ENCODE results near the gene IGFBP4. TPM values are rescaled to one million over a fixed set of nuclear protein-coding genes. Genes with fewer than 3 reads are reported as not detected.

IGFBP4 gene
- total RNA-seq, 4 donors from 2014 or later: 675 to 1,301 (median 748) TPM

- Histone ChIP-seq H3K27me3 (no peaks in the 10 kb centered on the region), H3K36me3 (no peaks in the 10 kb centered on the region), H3K4me3 (no peak overlapping the region), H3K27ac (peak overlapping the region in 2 of 4 donors; percentile 58 to 74), H3K9me3 (no peaks in the 10 kb centered on the region), H3K4me1 (peaks cover 0 to 14% (median 6%) of the 10 kb centered on the region in 4 donors)
- WGBS, 2 donors: 39 to 46% methylated on average over 2 of the region's 2 CpGs
- no peak for TF ChIP-seq EP300 (IDR thresholded peaks at IDR 0.05)
- no peak for TF ChIP-seq CTCF (IDR thresholded peaks at IDR 0.05)
- no peak for TF ChIP-seq POLR2A (IDR thresholded peaks at IDR 0.05)
- DNase-seq (ENCODE audit: low spot score in 2 of 2): no peak
Measured at GRCh38 chr17:40432864-40433528, 10.3 kb upstream of the IGFBP4 start.

- H3K4me1 ChIP-seq: peaks cover 0 to 14% (median 6%) of the 10 kb centered on the region in 4 donors
- no peak for DNase-seq (ENCODE audit: low spot score in 2 of 2)
- H3K27me3 ChIP-seq: no peaks in the 10 kb centered on the region
- TF ChIP-seq CTCF (IDR thresholded peaks at IDR 0.05) (peak; percentile 37 to 54 (median 41)), POLR2A (IDR thresholded peaks at IDR 0.05) (no peak)
- no peaks in the 10 kb centered on the region for H3K36me3 ChIP-seq
- peak overlapping the region in 2 of 4 donors; percentile 58 to 74 for H3K27ac ChIP-seq
- WGBS, 2 donors: 71 to 86% methylated on average over 6 of the region's 6 CpGs
- no peaks in the 10 kb centered on the region for H3K9me3 ChIP-seq
- H3K4me3 ChIP-seq: no peak overlapping the region
Measured at GRCh38 chr17:40433551-40434415, 9.5 kb upstream of the IGFBP4 start.

- peaks cover 0 to 20% (median 9%) of the 10 kb centered on the region in 4 donors for H3K4me1 ChIP-seq
- no peaks in the 10 kb centered on the region for H3K36me3 ChIP-seq
- no peak for DNase-seq (ENCODE audit: low spot score in 2 of 2)
- no peaks in the 10 kb centered on the region for H3K27me3 ChIP-seq
- TF ChIP-seq CTCF (IDR thresholded peaks at IDR 0.05) (no peak), POLR2A (IDR thresholded peaks at IDR 0.05) (no peak)
- no peak overlapping the region for H3K27ac ChIP-seq
- no peaks in the 10 kb centered on the region for H3K9me3 ChIP-seq
- WGBS, 2 donors: 72 to 74% methylated on average over 5 of the region's 5 CpGs
- no peak overlapping the region for H3K4me3 ChIP-seq
Measured at GRCh38 chr17:40436636-40437035, 6.6 kb upstream of the IGFBP4 start.

GRCh38 chr17:40437095-40437732, 6.0 kb upstream of the IGFBP4 start:
- 74 to 93% methylated on average over 5 of the region's 5 CpGs for WGBS, 2 donors
- Histone ChIP-seq H3K36me3 (no peaks in the 10 kb centered on the region), H3K4me3 (no peak overlapping the region), H3K4me1 (peaks cover 0 to 22% (median 11%) of the 10 kb centered on the region in 4 donors), H3K27me3 (no peaks in the 10 kb centered on the region), H3K9me3 (no peaks in the 10 kb centered on the region), H3K27ac (no peak overlapping the region)
- DNase-seq (ENCODE audit: low spot score in 2 of 2): no peak
- TF ChIP-seq POLR2A (IDR thresholded peaks at IDR 0.05) (no peak), CTCF (IDR thresholded peaks at IDR 0.05) (no peak), EP300 (IDR thresholded peaks at IDR 0.05) (no peak)

Measured in tibial nerve (tissue), 4 donors.